Mucosa of stomach (tissue), 1 donor: ENCODE results near the gene SORCS2.

Experiments
- H3K27me3 ChIP-seq: one replicate; pipeline ENCODE4 v1.7.0; 2013; ENCODE audit warnings: mild to moderate bottlenecking, low read length; ENCODE audit not compliant: control insufficient read depth, insufficient read depth
- H3K36me3 ChIP-seq: one replicate; pipeline ENCODE4 v1.7.0; 2013; ENCODE audit warnings: low read length; ENCODE audit not compliant: control insufficient read depth, insufficient read depth
- H3K4me1 ChIP-seq: one replicate; pipeline ENCODE4 v1.7.0; 2013; ENCODE audit warnings: mild to moderate bottlenecking, low read length; ENCODE audit not compliant: control insufficient read depth, insufficient read depth
- H3K4me3 ChIP-seq: one replicate; pipeline ENCODE4 v1.7.0; 2013; ENCODE audit warnings: low read length
- H3K9ac ChIP-seq: one replicate; pipeline ENCODE4 v1.7.0; 2013; ENCODE audit warnings: mild to moderate bottlenecking, low read length, moderate library complexity
- H3K9me3 ChIP-seq: one replicate; pipeline ENCODE4 v1.7.0; 2013; ENCODE audit warnings: mild to moderate bottlenecking, low read length, moderate library complexity; ENCODE audit not compliant: control insufficient read depth
- donor health status: Pancreatic carcinoma.

The SORCS2 gene

DNA sequence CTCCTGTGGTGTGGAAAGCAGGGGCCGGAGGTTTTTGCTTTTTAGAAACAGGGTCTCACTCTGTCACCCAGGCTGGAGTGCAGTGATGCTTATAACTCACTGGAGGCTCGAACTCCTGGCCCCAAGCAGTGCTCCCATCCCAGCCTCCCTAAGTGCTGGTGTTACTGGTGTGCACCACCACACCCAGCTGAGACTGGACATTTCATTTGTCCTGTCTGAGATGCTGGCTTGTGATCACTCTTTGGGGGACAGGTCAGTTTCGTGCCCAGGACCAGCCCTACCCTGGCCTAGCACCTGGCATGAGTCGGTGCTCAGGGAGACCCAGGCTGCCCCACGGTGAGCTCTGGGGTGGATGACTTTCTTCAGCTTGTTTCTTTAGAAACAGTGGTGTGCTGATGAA lies 231.1 kb downstream of the SORCS2 start:
- Histone ChIP-seq H3K4me3 (no peak overlapping the region), H3K4me1 (no peaks in the 10 kb centered on the region), H3K9ac (no peak overlapping the region), H3K27me3 (no peaks in the 10 kb centered on the region), H3K9me3 (no peaks in the 10 kb centered on the region), H3K36me3 (no peaks in the 10 kb centered on the region)

DNA sequence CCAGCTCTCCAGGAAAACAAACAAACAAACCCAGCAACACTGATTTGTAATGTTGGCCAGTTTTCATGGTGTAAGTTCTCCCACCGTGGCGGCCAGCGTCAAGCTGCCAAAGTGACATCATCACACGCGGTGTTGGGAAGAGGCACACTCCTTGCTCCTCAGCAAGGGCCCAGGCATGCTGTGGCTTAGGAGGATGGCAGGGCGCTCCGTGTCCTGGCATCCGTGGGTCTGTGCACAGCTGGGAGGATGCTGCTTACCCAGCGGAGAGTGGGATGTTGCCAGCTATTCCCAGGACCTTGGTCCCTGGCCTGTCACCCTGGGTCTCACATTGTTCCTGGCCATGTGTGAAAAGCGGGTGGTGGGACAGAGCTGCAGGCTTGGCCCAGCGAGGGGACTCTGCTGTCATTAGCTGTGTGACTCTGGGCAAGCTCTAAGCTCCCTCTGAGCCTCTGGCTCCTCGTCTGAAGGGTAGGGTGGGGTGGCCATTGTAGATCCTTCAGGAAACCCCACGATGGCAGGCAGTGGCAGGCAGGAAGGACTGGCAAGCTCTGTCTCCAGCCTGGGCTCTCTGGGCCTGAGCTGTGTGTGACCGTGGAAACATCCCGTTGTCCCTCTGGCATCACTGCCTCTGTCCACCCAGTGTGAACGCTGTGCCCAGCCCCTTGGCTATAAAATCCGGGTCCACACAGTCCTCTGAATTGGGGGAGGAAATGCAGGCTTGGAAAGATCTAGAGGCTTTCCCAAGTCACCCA lies 231.6 kb downstream of the SORCS2 start:
- Histone ChIP-seq H3K27me3 (no peaks in the 10 kb centered on the region), H3K9me3 (no peaks in the 10 kb centered on the region), H3K9ac (no peak overlapping the region), H3K4me3 (no peak overlapping the region), H3K36me3 (no peaks in the 10 kb centered on the region), H3K4me1 (no peaks in the 10 kb centered on the region)

DNA sequence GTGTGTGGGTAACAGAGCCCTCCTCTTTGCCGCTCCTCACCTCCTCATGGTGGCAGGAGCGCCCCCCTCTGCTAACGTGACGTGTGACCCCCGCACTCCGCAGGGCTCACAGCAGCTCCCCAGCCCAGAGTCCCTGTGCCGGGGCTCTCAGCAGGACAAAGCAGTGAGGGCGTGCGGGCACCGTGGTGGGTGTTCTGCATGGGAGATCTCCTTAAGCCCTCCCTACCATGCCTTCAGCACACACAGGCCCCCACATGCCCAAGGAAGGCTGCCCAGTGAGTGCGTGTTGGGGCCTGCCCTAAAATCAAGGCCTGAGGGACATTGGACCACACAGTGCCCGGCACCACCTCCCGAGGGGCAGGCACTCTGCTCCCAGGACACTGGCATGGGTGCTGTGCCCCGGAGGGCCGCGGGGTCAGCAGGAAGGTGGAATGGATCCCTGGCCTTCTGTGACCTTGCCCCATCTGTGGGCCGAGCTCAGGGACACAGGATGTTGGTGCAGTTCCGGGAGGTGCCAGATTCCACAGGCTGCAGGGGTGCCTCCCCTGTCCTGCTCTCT lies 232.3 kb downstream of the SORCS2 start:
- Histone ChIP-seq H3K4me1 (no peaks in the 10 kb centered on the region), H3K27me3 (no peaks in the 10 kb centered on the region), H3K36me3 (no peaks in the 10 kb centered on the region), H3K4me3 (no peak overlapping the region), H3K9me3 (no peaks in the 10 kb centered on the region), H3K9ac (no peak overlapping the region)

DNA sequence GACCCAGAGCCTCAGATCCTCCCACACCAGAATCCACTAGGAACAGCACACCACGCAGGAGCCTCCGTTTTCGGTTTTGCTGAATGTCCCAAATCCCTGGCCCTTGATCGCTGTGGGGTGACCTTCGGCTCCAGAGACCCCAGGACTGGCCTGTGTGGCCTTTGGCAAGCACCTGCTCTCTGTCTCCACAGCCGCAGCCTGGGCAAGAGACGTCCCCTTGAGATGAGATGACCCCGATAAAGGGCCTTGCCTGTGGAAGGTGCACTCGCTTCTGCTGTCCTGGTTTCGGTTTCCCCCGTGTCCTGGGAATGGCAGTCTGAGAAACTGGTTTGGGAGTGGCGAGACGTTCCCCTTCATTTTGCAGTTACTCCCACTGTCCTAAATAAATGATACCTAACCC lies 232.8 kb downstream of the SORCS2 start:
- Histone ChIP-seq H3K36me3 (no peaks in the 10 kb centered on the region), H3K9me3 (no peaks in the 10 kb centered on the region), H3K27me3 (no peaks in the 10 kb centered on the region), H3K4me3 (no peak overlapping the region), H3K4me1 (no peaks in the 10 kb centered on the region), H3K9ac (no peak overlapping the region)

DNA sequence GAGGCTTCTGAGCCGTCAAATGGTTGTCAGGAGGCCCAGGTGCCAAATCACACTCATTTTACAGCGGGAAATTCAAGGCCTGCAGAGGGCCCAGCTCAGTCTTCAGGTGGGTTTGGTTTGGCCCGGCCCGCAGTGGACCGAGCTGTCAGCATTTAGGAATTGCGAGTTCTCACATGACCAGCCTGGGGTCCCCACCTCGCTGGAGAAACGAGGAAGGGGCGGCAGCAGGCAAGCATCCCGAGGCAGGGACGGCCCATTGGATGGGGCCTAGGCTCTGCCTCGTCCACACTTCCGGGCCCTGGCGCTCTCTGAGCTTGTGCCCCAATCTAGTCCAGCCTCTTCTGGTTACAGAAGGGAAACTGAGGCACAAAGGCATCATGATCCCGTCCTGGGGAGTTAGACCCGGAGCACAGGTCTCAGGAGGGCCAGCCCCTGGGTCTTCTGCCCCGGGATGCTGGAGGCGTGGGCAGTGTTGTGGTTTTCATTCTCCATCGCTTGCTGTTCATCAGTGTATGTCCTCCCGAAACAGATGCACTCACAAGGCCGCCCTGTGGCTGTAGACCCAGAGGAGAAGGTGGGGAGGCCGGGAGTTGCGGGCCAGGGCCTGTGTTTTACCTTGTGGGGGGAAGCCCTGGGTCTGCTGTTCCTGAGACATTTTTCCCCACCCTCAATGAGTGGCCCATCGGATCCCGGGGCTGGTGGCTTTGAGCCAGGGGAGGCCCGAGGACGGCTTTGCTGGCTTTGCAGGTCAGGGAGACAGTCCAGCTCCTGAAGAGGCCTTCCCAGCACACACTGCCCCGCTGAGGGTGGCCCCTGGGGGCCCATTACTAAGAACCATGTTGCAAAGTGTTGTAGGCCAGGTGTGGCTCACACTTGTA lies 233.5 kb downstream of the SORCS2 start:
- H3K4me1 ChIP-seq = peaks cover 4% of the 10 kb centered on the region
- H3K9ac ChIP-seq = no peak overlapping the region
- H3K27me3 ChIP-seq = no peaks in the 10 kb centered on the region
- H3K9me3 ChIP-seq = no peaks in the 10 kb centered on the region
- H3K36me3 ChIP-seq = no peaks in the 10 kb centered on the region
- H3K4me3 ChIP-seq = no peak overlapping the region

DNA sequence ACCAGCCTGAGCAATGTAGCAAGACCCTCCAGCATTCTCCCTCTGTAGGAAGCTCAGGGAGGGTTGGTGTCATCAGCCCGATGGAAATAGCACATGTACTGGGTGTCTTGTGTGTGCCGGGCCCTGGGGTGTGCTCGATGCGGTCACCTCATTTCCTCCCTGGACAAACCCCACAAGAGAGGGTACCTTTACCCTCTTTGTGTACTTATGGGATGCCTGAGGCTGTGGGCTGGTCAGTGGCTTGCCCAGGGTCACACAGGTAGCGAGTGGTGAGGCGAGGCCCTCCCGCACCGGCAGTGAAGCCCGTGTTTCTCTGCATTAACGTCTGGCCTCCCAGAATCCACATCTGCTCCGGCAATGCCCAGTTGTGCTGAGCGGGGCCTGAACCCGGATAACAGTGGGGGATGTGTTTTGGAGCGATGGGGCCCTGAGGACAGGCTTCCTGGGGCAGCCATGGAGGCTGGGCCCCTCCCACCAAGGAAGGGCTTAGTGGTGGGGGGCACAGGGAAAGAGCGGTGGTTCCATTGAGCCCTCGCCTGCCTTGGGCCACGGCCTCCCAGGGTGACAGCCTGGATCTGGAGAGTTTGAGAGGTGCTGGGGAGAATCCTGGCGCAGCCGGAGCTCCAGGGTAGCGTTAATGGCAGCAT lies 234.3 kb downstream of the SORCS2 start:
- Histone ChIP-seq H3K4me1 (peaks cover 12% of the 10 kb centered on the region), H3K9me3 (no peaks in the 10 kb centered on the region), H3K4me3 (no peak overlapping the region), H3K9ac (no peak overlapping the region), H3K36me3 (no peaks in the 10 kb centered on the region), H3K27me3 (no peaks in the 10 kb centered on the region)

DNA sequence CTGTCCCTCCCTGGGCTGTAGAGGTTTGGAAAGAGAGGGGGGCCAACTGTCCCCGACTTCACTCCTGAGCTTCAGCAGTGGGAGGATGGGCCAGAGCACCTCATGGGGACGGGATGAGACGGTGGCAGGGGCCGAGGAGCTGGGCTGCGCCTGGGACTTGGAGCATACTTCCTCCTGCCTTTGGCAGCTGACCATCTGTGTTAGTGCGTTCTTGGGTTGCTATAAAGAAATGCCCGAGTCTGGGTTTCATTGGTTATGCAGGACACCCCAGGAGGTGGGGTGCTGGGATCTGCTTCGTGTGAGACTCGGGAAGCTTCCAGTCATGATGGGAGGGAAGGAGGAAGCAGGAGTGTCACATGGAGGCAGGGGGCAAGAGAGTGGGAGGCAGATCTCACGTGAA lies 235.0 kb downstream of the SORCS2 start:
- no peaks in the 10 kb centered on the region for H3K27me3 ChIP-seq

DNA sequence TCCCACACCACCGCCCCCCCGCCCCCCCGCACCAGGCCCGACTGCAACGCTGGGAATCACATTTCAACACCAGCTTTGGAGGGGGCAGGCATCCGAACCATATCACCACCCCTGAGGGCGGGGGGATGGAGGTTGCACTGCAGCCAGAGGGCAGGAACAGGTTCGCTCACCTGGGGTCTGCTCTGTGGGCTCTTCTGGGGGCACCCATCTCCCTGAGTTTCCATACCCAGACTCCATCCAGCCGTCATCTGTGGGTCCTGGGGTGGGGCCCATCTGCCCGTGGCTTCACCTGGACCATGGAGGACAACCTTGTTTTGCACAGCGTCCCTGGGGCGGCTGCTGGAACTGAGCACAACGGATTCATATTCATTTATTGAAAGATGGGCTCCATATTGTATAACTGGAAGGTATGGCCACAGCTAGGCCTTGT lies 235.5 kb downstream of the SORCS2 start:
- Histone ChIP-seq H3K27me3 (no peaks in the 10 kb centered on the region), H3K4me1 (peaks cover 24% of the 10 kb centered on the region), H3K4me3 (no peak overlapping the region), H3K36me3 (no peaks in the 10 kb centered on the region), H3K9me3 (no peaks in the 10 kb centered on the region), H3K9ac (no peak overlapping the region)

More for the DNA sequence above, 235.0 kb downstream of the SORCS2 start:
- H3K4me1 ChIP-seq = peaks cover 20% of the 10 kb centered on the region
- no peak overlapping the region for H3K4me3 ChIP-seq
- no peaks in the 10 kb centered on the region for H3K9me3 ChIP-seq
- H3K36me3 ChIP-seq = no peaks in the 10 kb centered on the region
- no peak overlapping the region for H3K9ac ChIP-seq

DNA sequence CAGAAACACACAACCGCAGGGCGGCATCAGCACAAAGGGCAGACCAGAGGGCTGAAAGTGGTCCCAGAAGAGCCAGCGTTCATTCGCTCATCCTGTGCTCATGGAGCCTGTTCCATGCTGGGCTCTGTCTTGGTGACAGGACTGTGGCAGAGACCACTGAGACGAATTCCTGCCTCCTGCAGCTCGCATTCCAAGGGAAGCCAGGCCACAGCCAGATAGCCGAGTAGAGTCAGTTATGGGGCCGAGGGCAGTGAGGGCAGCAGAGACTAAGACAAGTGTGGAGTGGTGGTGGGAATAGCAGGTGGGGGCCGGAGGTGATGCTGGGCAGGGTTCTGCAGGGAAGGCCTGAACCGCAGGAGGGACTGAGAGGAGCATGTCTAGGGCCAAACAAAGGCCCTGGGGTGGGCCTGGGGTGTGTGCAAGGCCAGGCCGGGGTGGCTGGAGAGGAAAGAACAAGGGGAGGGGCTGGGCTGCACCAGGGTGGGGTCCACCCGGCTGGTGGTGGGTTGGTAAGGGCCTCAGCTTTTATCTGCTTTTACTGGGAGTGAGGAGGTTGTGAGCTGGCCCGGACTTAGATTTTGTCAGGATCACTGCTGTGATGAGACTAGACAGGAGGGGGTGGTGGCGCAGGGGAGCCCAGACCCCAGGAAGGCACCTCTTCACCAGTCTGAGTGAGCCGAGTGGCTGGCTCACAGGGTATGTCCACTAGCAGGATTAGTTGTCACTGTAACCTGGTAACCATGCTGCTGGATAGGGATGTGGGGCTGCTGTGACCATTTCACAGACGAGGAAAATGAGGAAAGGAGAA lies 236.1 kb downstream of the SORCS2 start:
- H3K4me1 ChIP-seq = peaks cover 31% of the 10 kb centered on the region
- H3K9me3 ChIP-seq = no peaks in the 10 kb centered on the region
- no peaks in the 10 kb centered on the region for H3K27me3 ChIP-seq
- no peak overlapping the region for H3K9ac ChIP-seq
- H3K4me3 ChIP-seq = no peak overlapping the region
- H3K36me3 ChIP-seq = no peaks in the 10 kb centered on the region

DNA sequence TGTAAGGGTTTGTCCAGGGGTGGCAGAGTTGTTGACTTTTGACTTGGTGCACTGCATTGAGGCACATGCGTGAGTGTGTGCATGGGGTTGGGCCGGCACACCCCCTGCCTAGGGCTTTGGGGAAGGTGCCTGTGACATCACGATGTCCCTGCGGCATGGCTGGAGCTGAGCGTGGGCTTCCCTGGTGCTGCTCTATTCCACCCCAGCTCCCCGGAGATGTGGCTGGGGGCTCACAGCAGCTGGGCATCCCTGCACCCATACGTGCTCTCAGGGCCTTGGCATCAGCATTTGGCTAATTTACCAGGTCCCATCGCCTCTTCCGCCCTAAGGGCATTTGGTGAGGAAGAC lies 236.7 kb downstream of the SORCS2 start:
- Histone ChIP-seq H3K4me1 (peaks cover 34% of the 10 kb centered on the region), H3K27me3 (no peaks in the 10 kb centered on the region), H3K4me3 (no peak overlapping the region), H3K9me3 (no peaks in the 10 kb centered on the region), H3K36me3 (no peaks in the 10 kb centered on the region), H3K9ac (no peak overlapping the region)

DNA sequence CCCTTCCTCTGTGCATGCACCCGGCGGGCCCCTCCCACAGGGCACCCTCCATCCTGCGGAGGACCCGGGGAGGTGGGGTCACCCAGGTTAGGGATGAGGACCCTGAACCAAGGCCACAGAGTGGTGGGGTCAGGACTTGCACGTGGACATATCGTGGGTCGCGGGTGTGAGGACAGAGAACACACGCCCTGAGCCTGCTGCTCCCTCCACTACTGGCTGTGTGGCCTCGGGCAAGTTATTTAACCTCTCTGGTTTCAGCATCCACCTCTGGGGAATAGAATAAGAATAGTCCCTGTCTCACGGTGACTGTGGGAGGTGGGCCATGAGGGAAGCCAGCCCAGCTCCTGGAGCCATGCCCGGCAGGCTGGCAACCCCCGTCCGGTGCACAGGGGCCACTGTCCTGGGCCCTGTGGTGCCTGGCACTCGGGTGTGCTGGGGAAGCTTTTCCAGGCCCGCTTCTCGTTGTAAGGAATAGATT lies 237.3 kb downstream of the SORCS2 start:
- H3K36me3 ChIP-seq = no peaks in the 10 kb centered on the region
- H3K9me3 ChIP-seq = no peaks in the 10 kb centered on the region
- H3K4me3 ChIP-seq = no peak overlapping the region
- peaks cover 40% of the 10 kb centered on the region for H3K4me1 ChIP-seq
- no peak overlapping the region for H3K9ac ChIP-seq
- H3K27me3 ChIP-seq = no peaks in the 10 kb centered on the region
